Suppressor macrophage treated with lipopolysaccharide for 1 hour (primary cell): ENCODE data around the gene FAAP100.

ENCODE experiments used
- DNase-seq, 3 donors: peaks; one replicate each; pipeline ENCODE4 v3.0.0-alpha.2; 2020 to 2022

FAAP100 gene

GRCh38 chr17:81575836-81576235, 23.7 kb upstream of the FAAP100 start:
- no peak for DNase-seq

DNA sequence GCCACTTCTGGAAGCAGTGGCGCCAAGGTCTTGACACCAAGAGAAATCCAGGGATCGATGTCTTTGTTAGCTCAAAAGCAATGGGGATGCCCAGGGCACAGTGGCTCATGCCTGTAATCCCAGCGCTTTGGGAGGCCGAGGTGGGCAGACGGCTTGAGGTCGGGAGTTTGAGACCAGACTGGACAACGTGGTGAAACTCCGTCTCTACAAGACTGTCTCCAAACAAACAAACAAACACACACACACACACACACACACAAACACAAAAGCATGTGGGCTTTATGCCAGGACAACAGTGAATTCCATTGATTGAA, 22.4 kb upstream of the FAAP100 start:
- DNase-seq: no peak

GRCh38 chr17:81573794-81574642, 21.9 kb upstream of the FAAP100 start:
- DNase-seq: no peak

DNA sequence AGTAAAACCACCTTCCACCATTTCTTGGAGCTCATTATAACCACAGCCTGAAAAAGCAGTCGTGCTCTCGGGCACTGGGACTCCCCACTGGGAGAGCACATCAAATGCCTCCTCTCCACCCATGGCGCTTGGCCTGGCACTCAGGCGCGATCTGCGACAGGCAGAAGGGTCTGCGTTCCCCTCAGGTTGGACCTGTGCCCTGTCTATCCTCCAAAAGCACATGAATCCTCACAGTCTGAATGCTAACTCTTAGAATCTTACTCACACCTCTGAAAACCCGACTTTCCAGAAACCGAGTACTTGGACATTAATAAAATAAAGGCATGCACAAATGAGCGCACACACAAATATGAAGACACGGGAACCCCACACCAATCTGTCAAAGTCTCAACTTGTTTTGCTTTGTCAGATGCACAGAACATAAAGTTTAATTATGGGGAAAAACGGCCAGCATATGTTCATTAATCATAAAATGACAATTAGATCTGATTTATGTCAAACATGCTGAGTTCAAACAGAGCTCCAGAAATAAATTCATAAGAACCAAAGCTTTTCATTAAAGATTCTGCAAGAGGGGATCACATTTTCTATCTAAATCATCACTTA, 20.5 kb upstream of the FAAP100 start:
- DNase-seq: no peak

GRCh38 chr17:81570964-81571363, 18.8 kb upstream of the FAAP100 start:
- no peak for DNase-seq

- DNase-seq: no peak
Observed at GRCh38 chr17:81569986-81570514, 17.9 kb upstream of the FAAP100 start.

GRCh38 chr17:81568416-81568815, 16.3 kb upstream of the FAAP100 start:
- no peak for DNase-seq

DNA sequence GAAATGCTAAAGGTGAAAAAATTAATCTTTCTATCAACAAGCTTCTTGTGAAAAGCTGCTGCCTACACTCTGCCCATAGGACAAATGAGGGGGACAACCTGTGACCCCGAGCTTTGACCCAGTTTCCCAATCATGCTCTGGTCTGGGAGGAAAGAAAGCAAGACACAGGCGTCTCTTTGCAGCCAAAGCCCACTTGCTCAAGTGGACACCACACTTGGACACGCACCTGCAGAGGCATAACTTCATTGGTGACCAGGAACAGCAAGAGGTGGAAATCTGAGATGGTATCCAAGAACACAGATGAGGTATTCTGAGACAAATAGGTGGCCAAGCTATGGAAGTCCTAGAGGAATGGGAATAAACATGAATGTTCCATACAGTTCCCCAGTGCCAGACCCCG, 15.0 kb upstream of the FAAP100 start:
- no peak for DNase-seq

- peak; percentile 34 to 41 (median 38) for DNase-seq
Observed at GRCh38 chr17:81566461-81567126, 14.4 kb upstream of the FAAP100 start.

DNA sequence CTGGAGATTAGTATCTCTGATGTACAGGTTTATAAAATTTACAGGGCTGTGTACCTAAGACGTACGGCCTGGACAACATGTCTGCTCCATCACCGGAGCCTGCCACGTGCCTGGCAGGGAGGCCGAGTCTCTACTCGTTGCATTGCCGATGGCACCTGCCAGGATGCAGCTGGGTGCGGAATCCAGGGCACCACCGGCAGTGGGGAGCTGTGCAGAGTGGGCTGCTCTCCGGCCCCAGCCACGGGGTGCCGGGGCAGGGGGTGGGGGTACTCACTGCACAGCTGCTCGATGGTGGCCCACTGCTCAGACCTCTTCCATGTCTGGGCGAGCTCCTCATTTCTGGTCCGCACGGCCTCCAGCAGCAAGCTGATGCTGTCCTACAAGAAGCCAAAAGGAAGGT, 13.1 kb upstream of the FAAP100 start:
- no peak for DNase-seq

DNA sequence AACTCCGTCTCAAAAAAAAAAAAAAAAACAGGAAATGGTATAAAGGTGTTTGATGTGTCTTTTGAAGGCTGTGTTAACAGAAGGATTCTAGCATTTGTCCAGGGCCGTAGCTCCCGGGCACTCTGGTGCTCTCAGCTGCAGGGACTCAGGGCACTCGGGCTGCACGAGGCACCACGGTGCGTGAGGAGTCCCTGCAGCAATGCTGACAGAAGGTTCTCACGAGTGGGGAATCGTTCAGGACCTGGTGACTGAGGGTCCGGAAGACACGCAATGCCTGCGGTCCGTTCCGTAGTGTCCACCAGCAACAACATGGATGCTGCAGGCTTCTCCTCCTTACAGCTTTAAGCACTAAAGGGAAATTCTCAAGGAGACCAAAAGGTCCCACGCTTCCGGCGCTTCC, 12.6 kb upstream of the FAAP100 start:
- DNase-seq: no peak

DNA sequence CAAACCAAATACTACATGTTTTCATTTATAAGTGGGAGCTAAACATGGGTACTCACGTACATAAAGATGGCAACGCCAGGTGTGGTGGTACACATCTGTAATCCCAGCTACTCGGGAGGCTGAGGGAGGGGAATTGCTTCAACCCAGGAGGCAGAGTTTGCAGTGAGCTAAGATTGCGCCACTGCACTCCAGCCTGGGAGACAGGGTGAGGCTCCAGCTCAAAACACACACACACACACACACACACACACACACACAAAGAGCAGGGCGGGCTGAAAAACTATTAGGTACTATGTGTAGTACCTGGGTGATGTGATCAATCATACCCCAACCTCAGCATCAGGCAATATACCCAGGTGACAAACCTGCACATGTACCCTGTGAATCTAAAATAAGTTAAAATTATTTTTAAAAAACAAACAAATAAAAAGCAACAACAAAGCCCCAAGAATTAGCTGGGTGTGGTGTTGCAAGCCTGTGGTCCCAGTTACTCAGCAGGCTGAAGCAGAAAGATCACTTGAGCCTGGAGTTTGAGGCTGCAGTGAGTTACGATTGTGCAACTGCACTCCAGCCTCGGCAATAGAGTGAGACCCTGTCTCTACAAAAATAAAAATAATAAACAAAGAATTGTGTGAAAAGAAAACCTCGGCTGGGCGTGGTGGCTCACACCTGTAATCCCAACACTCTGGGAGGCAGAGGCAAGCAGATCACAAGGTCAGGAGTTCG, 11.9 kb upstream of the FAAP100 start:
- peak; percentile 18 to 49 (median 31) for DNase-seq

- peak; percentile 35 to 55 (median 52) for DNase-seq
Observed at GRCh38 chr17:81561494-81561885, 9.3 kb upstream of the FAAP100 start.

DNA sequence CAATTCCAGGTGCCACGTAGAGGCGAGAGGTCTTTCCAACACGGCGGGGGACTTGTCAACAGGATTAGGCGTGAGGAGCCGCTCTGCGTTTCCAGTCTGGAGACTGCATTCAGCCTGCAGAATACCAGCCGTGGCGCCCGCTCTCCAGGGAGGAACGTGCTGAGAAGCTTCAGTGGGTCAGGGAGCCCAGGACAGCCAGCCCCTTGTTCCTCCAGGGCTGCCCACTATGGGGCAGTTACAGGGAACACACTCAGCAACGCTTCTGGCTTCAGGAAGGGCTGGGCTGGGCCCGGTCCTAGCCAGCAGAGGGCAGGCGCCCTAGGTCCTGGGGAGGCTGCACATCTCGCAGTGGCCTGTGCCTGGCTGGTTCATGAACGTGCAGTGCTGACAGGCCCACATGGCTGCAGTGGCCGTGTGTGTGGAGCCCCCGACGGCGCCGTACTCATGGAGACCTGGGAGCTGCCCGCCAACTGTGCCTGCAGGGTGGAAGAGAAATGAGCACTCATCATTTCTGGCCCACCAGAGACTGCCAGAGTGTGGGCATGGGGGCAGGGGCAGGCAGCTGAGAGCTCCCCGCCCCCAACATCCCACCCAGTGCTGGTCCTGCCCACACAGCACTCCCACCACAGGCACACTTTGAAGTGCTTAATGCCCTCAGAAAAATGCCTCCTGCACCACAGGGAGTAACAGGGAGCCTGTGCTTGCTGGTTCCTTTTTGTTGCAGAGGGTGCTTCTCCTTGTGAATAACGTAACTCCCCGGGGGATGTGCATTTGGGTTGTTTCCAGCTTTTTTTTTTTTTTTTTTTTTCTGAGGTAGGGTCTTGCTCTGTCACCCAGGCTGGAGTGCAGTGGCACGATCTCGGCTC, 7.0 kb upstream of the FAAP100 start:
- peak; percentile 22 to 44 (median 43) for DNase-seq

DNA sequence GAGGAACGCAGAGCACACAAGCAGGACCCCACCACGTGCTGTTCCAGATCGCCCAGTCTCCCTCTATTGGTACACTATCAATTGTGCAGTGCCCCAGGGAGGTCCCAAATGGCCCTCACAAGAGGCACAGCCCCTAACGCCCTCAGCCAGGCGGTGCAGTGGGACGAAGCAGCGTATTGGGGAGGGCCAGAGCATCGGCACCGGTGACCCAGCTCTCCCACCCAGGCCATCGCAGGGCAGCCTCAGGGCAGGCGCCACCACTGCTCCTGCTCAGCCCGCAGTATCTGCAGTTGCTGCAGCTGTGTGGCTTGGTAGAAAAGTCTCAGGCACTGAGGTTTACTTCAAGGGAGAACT, 5.9 kb upstream of the FAAP100 start:
- DNase-seq: no peak

GRCh38 chr17:81557276-81558114, 5.3 kb upstream of the FAAP100 start:
- DNase-seq: no peak

DNA sequence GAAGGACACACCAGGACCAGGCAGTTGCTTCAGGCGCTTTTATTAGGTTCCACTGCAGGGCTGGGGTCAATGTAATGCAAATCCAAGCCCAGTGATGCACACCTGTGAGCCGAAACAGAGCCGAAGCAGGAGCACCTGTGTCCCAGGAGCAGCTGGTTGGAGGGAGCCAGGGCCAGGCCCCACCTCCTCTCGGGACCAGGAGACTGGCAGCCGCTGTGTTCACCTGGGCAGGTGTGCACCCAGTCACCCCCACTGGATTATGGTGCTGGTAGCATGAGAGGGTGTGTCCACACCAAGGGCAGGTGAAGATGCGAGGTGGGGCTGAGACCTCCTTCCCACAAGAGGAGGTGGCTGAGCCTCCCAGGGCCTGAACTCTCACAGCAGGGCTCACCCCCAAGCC, 4.7 kb upstream of the FAAP100 start:
- DNase-seq: no peak

- peak; percentile 56 to 74 (median 71) for DNase-seq
Observed at GRCh38 chr17:81556175-81556691, 4.1 kb upstream of the FAAP100 start.

GRCh38 chr17:81553616-81554181, 1.5 kb upstream of the FAAP100 start:
- peak; percentile 73 to 82 (median 80) for DNase-seq

DNA sequence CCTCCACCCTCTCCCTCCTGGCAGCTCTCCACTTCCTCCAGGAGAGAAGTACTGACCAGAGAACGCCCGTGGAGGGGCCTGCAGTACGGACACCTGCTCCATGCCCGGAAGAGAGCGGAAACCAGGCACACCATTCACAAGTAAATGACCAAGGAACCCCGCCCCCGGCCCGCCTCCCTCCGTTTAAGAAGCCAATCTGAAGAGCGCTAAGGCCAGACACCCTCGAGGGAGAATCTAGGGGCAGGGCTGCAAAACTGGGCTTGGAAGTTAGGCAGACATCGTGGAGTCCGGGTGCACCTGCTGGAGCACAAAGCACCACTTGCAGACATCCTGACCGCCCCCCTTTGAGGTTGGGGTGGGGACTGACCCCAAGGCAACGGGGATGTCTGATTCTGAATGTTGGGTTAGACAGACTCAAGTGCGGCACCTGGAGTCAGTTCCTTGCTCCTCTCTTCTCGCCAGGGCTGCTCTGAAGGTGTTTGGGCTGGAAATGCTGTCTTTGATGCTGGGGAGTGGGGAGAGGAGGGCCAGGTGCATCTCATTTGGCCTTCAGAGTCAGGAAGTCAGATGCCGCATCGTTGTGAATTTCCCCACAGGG, 964 bp upstream of the FAAP100 start:
- DNase-seq: peak; percentile 74 to 87 (median 81)
